GM12801 (cell line): Measurements from ENCODE around the gene AKNA.

Experiments used
- CTCF ChIP-seq: IDR thresholded peaks from one replicate; pipeline ENCODE4 v1.5.1; 2011; ENCODE audit warnings: control low read depth; ENCODE audit not compliant: insufficient read length; ENCODE audit errors: extremely low read depth

AKNA gene

GRCh38 chr9:114350636-114351401 lies 37.0 kb downstream of the AKNA start:
- TF ChIP-seq CTCF, result no peak

GRCh38 chr9:114349713-114350480 lies 37.9 kb downstream of the AKNA start:
- TF ChIP-seq CTCF, result no peak

- no peak for TF ChIP-seq CTCF
Observed at GRCh38 chr9:114348906-114349482, 38.8 kb downstream of the AKNA start.

- no peak for TF ChIP-seq CTCF
Observed at GRCh38 chr9:114348261-114348905, 39.4 kb downstream of the AKNA start.

- no peak for TF ChIP-seq CTCF
Observed at GRCh38 chr9:114347675-114348074, 40.1 kb downstream of the AKNA start.

GRCh38 chr9:114346146-114346545 lies 41.6 kb downstream of the AKNA start:
- TF ChIP-seq CTCF, result no peak

GRCh38 chr9:114345493-114346065 lies 42.2 kb downstream of the AKNA start:
- TF ChIP-seq CTCF, result no peak
